ENCODE measurements around the gene ZNF625.
"Not testable (repeated sequence)": the region's sequence is repeated elsewhere in the genome, so short reads cannot be mapped to it uniquely, and the experiment has no call there.

The ZNF625 gene

DNA sequence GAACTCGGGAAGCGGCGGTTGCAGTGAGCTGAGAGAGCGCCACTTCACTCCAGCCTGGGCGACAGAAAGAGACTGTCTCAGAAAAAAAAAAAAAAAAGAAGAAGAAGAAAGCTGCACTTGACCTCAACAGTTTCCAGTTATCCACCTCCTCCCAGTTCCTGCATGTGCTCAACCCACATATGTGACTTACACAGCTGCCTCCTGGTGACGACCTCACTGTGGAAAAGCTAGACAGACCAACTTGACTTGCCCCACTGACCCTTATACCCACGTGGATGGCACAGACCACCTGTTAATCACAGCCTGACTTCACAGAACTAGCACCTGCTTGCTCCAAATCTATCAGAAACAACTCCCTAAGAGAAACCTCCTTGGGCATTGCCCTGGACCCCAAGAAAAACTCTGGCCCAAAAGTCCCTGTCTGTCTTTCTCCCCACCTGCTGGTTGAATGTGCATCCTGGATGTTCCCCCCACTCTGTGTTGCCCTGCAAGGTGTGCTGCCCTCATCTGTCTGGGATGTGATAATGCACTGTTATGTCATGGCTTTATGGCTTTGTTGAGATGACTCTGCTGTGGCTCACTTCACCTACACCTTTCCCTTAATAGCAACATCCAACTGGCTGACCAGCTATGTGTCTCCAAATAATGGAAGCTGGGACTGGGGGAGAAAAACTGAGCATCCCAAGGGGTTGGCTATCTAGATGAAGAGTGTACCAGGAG lies 19.2 kb downstream of the ZNF625 start:
- no peak for DNase-seq

DNA sequence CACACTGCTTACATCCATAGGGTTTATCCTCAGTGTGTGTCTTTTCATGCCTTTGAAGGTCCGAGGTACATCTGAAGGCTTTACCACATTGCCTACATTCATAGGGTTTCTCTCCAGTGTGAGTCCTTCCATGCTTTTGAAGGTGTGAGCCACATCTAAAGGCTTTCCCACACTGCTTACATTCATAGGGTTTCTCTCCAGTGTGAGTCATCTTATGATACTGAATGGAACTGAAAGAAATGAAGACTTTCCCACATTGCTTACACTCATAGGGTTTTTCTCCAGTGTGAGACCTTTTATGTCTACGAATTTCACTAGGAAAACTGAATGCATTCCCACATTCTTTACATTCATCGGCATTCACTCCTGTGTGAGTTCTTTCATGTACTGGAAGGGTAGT lies 23.5 kb downstream of the ZNF625 start:
- no peak for DNase-seq

DNA sequence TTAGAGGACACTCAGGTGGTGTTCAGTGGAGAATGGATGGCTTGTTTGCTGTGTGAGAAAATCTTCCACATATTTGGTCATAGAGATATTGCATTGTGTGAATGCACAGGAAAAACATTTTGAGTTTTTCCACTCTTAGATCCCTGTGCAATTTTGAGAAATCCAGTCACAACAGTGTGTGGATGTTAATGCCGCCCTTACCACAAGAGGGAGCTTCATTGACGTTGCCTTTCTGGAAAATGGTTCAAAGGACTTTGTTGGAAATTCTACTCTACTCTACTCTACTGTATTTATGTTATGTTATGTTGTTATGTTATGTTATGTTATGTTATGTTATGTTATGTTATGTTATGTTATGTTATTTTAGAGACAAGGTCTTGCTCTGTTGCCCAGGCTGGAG lies 29.8 kb downstream of the ZNF625 start:
- DNase-seq: no peak

DNA sequence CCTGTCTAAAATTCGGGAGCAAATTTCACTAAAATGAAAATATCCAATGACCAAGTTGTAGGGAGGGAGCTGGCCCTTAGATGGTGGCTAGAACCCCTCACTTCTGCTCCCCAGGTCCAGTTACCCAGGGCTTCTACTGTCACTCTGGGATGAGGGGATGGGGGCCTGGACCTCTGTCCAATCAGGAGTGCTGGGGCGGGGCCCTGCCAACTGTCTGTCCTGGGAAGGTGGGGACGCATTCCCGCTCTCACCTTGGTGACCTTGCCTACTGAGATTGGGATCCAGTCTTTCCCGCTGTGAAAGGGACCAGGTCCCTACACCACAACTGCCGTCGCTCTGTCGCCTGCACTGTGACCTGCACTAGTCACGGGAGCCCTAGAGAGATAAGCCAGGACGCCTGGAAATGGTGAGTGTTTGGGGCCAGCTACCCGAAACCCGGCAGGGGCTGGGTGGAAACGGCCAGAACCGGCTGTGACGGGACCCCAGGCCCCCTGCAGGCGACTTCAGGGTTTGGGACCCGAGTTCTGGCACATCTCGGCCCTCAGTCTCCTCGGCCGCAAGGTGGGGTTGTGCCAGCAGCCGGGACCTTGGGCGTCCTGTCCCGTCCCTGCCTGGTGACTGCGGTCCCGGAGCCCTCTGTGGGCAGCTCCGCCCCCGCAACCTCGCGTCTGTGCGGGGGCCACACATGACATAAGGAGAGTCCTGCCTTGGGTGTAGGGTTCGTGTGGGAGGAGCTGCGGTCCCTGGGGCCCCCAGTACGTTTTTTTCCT lies 39.1 kb downstream of the ZNF625 start:
- DNase-seq: no peak

DNA sequence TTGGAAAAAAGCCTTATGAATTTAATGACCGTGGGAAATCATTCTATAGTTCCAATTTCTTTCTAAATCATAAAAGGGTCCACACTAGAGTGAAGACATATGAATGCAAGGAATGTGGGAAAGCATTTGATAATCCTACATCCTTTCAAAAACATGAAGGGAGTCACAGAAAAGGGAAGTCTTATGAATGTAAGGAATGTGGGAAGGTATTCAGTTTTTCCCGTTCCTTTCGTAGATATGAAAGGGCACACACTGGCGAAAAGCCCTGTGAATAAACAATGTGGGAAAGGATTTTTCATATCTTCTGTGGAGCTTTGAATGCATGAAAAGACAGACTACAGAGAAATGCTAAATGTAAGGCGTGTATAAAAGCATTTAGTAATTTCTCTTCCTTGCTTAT lies 43.4 kb downstream of the ZNF625 start:
- DNase-seq: no peak

DNA sequence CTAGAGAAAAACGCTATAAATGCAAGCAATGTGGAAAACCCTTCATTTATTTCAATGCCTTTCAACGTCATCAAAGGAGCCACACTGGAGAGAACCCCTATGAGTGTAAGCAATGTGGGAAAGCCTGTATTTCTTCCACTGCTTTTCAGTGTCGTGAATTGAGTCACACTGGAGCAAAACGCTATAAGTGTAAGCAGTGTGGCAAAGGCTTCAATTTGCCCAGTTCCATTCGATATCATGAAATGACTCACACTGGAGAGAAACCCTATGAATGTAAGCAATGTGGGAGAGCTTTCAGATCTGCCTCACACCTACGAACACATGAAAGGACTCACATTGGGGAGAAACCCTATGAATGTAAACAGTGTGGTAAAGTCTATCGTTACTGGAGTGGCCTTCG lies 43.8 kb downstream of the ZNF625 start:
- no peak for DNase-seq

DNA sequence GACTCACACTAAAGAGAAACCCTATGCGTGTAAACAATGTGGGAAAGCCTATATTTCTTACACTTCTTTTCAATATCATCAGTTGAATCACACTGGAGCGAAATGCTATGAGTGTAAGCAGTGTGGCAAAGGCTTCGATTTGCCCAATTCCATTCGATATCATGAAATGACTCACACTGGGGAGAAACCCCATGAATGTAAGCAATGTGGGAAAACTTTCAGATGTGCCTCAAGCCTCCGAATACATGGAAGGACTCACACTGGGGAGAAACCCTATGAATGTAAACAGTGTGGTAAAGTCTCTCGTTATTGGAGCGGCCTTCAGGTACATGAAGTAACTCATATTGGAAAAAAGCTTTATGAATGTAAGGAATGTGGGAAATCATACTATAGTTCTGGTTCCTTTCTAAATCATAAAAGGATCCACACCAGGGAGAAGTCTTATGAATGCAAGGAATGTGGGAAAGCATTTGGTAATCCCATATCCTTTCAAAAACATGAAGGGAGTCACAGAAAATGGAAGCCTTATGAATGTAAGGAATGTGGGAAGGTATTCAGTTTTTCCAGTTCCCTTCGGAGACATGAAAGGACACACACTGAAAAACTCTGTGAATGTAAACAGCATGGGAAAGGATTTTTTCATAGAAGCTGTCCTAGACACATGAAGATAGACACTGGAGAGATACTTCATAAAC lies 44.4 kb downstream of the ZNF625 start:
- no peak for DNase-seq

DNA sequence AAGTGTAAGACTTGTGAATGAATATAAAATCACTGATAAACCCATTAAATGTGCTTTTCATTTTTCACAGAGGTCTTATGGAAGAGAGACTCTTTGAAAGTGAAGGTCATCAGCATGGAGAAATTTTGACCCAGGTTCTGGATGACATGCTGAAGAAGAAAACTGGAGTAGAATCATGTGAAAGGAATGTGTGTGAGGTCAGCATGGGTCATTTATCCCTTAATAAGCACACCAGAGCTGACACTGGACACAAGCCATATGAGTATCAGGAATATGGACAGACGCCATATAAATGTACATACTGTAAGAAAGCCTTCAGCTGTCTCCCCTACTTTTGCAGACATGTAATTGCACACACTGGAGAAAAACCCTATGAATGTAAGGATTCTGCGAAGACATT lies 45.4 kb downstream of the ZNF625 start:
- no peak for DNase-seq

DNA sequence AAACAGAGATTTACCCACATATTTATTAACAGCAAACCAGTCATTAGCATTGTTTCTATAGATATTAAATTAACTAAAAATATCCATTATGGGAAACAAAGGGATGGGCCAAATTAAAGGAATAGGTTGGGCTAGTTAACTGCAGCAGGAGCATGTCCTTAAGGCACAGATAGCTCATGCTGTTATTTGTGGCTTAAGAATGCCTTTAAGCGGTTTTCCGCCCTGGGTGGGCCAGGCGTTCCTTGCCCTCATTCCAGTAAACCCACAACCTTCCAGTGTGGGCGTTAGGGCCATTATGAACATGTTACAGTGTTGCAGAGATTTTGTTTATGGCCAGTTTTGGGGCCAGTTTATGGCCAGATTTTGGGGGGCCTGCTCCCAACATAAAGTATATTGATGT lies 52.6 kb downstream of the ZNF625 start:
- DNase-seq: not testable (repeated sequence)

DNA sequence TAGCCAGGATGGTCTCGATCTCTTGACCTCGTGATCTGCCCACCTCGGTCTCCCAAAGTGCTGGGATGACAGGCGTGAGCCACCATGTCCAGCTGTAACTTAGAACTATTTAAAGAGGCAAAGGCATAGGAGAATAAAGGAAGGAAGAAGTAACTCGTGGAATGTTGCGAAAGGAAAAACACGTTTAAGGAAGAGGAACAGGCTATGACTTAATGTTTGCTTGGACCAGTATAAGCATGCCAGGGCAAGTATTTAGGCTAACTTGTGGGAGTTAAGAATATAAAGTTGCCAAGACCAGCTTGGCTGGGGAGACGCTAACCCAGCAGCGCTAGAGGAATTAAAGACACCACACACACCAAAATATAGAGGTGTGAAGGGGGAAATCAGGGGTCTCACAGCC lies 58.5 kb downstream of the ZNF625 start:
- no peak for DNase-seq

DNA sequence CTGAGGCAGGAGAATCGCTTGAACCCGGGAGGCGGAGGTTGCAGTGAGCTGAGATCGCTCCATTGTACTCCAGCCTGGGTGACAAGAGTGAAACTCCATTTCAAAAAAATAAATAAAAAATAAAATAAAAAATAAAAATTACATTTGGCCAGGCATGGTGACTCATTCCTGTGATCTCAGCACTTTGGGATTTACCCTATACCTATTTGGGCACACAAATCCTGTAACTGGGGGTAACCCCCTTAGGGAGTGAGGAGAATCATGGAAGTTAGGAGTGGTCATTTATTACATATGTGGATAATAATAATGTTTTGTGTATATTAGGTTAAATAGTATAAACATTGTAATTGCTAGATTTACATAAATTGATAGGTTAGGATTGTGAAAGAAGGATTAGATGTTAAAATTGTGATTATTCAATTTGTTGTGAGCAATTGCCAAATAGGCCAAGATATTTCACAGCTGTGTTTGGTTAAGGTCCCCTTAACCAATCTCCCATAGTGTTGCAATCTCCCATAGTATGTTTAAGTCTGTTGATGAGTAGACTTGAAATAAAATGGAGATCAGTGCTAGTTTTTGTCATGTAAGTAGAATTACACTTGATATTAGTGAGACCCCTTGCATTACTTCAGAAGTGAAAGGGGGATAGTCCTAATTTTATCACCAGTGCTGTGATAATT lies 61.3 kb downstream of the ZNF625 start:
- no peak for DNase-seq
